ENCODE results near the gene ATOH8.

The ATOH8 gene

GRCh38 chr2:85799215-85799956, 45.6 kb downstream of the ATOH8 start:
- Histone ChIP-seq H3K9me3 (ENCODE audit: insufficient read depth, low read length) (no peaks in the 10 kb centered on the region), H3K27me3 (ENCODE audit: insufficient read depth, insufficient read length) (no peaks in the 10 kb centered on the region), H3K36me3 (ENCODE audit: insufficient read depth, insufficient read length, low read length) (no peaks in the 10 kb centered on the region), H3K4me1 (ENCODE audit: insufficient read depth, insufficient read length) (peaks cover 4% of the 10 kb centered on the region), H3K4me3 (ENCODE audit: insufficient read length, low read depth) (no peak overlapping the region), H3K9ac (ENCODE audit: insufficient read length, low read depth) (no peak overlapping the region)
- no peak for DNase-seq (ENCODE audit: low read depth, low spot score)
- TF ChIP-seq YY1 (IDR thresholded peaks at IDR 0.05; ENCODE audit: insufficient read depth, insufficient read length) (no peak), ZNF274 (IDR thresholded peaks at IDR 0.05; ENCODE audit: low read depth, low read length) (no peak), SUZ12 (IDR thresholded peaks at IDR 0.05; ENCODE audit: extremely low read depth, insufficient read depth, insufficient read length) (no peak)

GRCh38 chr2:85800586-85800985, 46.8 kb downstream of the ATOH8 start:
- H3K27me3 ChIP-seq (ENCODE audit: insufficient read depth, insufficient read length), result no peaks in the 10 kb centered on the region
- no peak for TF ChIP-seq ZNF274 (IDR thresholded peaks at IDR 0.05; ENCODE audit: low read depth, low read length)
- no peak for TF ChIP-seq YY1 (IDR thresholded peaks at IDR 0.05; ENCODE audit: insufficient read depth, insufficient read length)
- no peak for TF ChIP-seq SUZ12 (IDR thresholded peaks at IDR 0.05; ENCODE audit: extremely low read depth, insufficient read depth, insufficient read length)
- H3K4me1 ChIP-seq (ENCODE audit: insufficient read depth, insufficient read length), result peaks cover 4% of the 10 kb centered on the region
- no peaks in the 10 kb centered on the region for H3K36me3 ChIP-seq (ENCODE audit: insufficient read depth, insufficient read length, low read length)
- no peak overlapping the region for H3K4me3 ChIP-seq (ENCODE audit: insufficient read length, low read depth)
- no peaks in the 10 kb centered on the region for H3K9me3 ChIP-seq (ENCODE audit: insufficient read depth, low read length)
- DNase-seq (ENCODE audit: low read depth, low spot score), result no peak
- H3K9ac ChIP-seq (ENCODE audit: insufficient read length, low read depth), result no peak overlapping the region

GRCh38 chr2:85801871-85802270, 48.1 kb downstream of the ATOH8 start:
- Histone ChIP-seq H3K4me3 (ENCODE audit: insufficient read length, low read depth) (no peak overlapping the region), H3K9ac (ENCODE audit: insufficient read length, low read depth) (no peak overlapping the region), H3K4me1 (ENCODE audit: insufficient read depth, insufficient read length) (peaks cover 2% of the 10 kb centered on the region), H3K27me3 (ENCODE audit: insufficient read depth, insufficient read length) (no peaks in the 10 kb centered on the region), H3K9me3 (ENCODE audit: insufficient read depth, low read length) (no peaks in the 10 kb centered on the region), H3K36me3 (ENCODE audit: insufficient read depth, insufficient read length, low read length) (no peaks in the 10 kb centered on the region)
- TF ChIP-seq SUZ12 (IDR thresholded peaks at IDR 0.05; ENCODE audit: extremely low read depth, insufficient read depth, insufficient read length) (no peak), YY1 (IDR thresholded peaks at IDR 0.05; ENCODE audit: insufficient read depth, insufficient read length) (no peak), ZNF274 (IDR thresholded peaks at IDR 0.05; ENCODE audit: low read depth, low read length) (no peak)
- no peak for DNase-seq (ENCODE audit: low read depth, low spot score)

- Histone ChIP-seq H3K36me3 (ENCODE audit: insufficient read depth, insufficient read length, low read length) (no peaks in the 10 kb centered on the region), H3K4me3 (ENCODE audit: insufficient read length, low read depth) (no peak overlapping the region), H3K9ac (ENCODE audit: insufficient read length, low read depth) (no peak overlapping the region), H3K4me1 (ENCODE audit: insufficient read depth, insufficient read length) (no peaks in the 10 kb centered on the region), H3K9me3 (ENCODE audit: insufficient read depth, low read length) (no peaks in the 10 kb centered on the region), H3K27me3 (ENCODE audit: insufficient read depth, insufficient read length) (no peaks in the 10 kb centered on the region)
- no peak for DNase-seq (ENCODE audit: low read depth, low spot score)
- TF ChIP-seq SUZ12 (IDR thresholded peaks at IDR 0.05; ENCODE audit: extremely low read depth, insufficient read depth, insufficient read length), result no peak
- no peak for TF ChIP-seq ZNF274 (IDR thresholded peaks at IDR 0.05; ENCODE audit: low read depth, low read length)
- no peak for TF ChIP-seq YY1 (IDR thresholded peaks at IDR 0.05; ENCODE audit: insufficient read depth, insufficient read length)
These were observed 48.7 kb downstream of the ATOH8 start for GRCh38 chr2:85802354-85803103.

GRCh38 chr2:85803704-85804425, 50.1 kb downstream of the ATOH8 start:
- H3K27me3 ChIP-seq (ENCODE audit: insufficient read depth, insufficient read length), result no peaks in the 10 kb centered on the region

GRCh38 chr2:85804583-85804982, 50.8 kb downstream of the ATOH8 start:
- Histone ChIP-seq H3K9me3 (ENCODE audit: insufficient read depth, low read length) (no peaks in the 10 kb centered on the region), H3K36me3 (ENCODE audit: insufficient read depth, insufficient read length, low read length) (no peaks in the 10 kb centered on the region), H3K27me3 (ENCODE audit: insufficient read depth, insufficient read length) (no peaks in the 10 kb centered on the region), H3K4me3 (ENCODE audit: insufficient read length, low read depth) (no peak overlapping the region), H3K9ac (ENCODE audit: insufficient read length, low read depth) (no peak overlapping the region), H3K4me1 (ENCODE audit: insufficient read depth, insufficient read length) (no peaks in the 10 kb centered on the region)
- TF ChIP-seq YY1 (IDR thresholded peaks at IDR 0.05; ENCODE audit: insufficient read depth, insufficient read length) (no peak), SUZ12 (IDR thresholded peaks at IDR 0.05; ENCODE audit: extremely low read depth, insufficient read depth, insufficient read length) (no peak), ZNF274 (IDR thresholded peaks at IDR 0.05; ENCODE audit: low read depth, low read length) (no peak)
- DNase-seq (ENCODE audit: low read depth, low spot score), result no peak

More at GRCh38 chr2:85803704-85804425, 50.1 kb downstream of the ATOH8 start:
- Histone ChIP-seq H3K9me3 (ENCODE audit: insufficient read depth, low read length) (no peaks in the 10 kb centered on the region), H3K4me3 (ENCODE audit: insufficient read length, low read depth) (no peak overlapping the region), H3K9ac (ENCODE audit: insufficient read length, low read depth) (no peak overlapping the region), H3K36me3 (ENCODE audit: insufficient read depth, insufficient read length, low read length) (no peaks in the 10 kb centered on the region), H3K4me1 (ENCODE audit: insufficient read depth, insufficient read length) (no peaks in the 10 kb centered on the region)
- DNase-seq (ENCODE audit: low read depth, low spot score), result no peak
- no peak for TF ChIP-seq SUZ12 (IDR thresholded peaks at IDR 0.05; ENCODE audit: extremely low read depth, insufficient read depth, insufficient read length)
- TF ChIP-seq YY1 (IDR thresholded peaks at IDR 0.05; ENCODE audit: insufficient read depth, insufficient read length), result no peak
- TF ChIP-seq ZNF274 (IDR thresholded peaks at IDR 0.05; ENCODE audit: low read depth, low read length), result no peak

Data from NT2/D1 (cell line).